Neural progenitor cell (in vitro differentiated cells): Measurements from ENCODE around the gene KLK1.

Source experiments
- EZH2 ChIP-seq: fragments of 200-600 bp; sonication (generic); IDR thresholded peaks from 2 replicates; pipeline ENCODE4 v1.6.1; 2017; ENCODE audit warnings: antibody characterized with exemption, mild to moderate bottlenecking, moderate library complexity
- EZH2phosphoT487 ChIP-seq: fragments of 200-600 bp; sonication (generic); IDR thresholded peaks from 2 replicates; pipeline ENCODE4 v1.6.1; 2017; ENCODE audit warnings: antibody characterized with exemption
- TF ChIP-seq, protein P1 (sequence below): fragments of 200-600 bp; sonication (generic); IDR thresholded peaks from 2 replicates; pipeline ENCODE4 v1.5.1; 2017; ENCODE audit warnings: antibody characterized with exemption, mild to moderate bottlenecking

GRCh38 chr19:50870417-50871089 lies 47.0 kb upstream of the KLK1 start:
- TF ChIP-seq, protein P1, sequence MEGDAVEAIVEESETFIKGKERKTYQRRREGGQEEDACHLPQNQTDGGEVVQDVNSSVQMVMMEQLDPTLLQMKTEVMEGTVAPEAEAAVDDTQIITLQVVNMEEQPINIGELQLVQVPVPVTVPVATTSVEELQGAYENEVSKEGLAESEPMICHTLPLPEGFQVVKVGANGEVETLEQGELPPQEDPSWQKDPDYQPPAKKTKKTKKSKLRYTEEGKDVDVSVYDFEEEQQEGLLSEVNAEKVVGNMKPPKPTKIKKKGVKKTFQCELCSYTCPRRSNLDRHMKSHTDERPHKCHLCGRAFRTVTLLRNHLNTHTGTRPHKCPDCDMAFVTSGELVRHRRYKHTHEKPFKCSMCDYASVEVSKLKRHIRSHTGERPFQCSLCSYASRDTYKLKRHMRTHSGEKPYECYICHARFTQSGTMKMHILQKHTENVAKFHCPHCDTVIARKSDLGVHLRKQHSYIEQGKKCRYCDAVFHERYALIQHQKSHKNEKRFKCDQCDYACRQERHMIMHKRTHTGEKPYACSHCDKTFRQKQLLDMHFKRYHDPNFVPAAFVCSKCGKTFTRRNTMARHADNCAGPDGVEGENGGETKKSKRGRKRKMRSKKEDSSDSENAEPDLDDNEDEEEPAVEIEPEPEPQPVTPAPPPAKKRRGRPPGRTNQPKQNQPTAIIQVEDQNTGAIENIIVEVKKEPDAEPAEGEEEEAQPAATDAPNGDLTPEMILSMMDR: peak; percentile 12
- TF ChIP-seq EZH2 (no peak), EZH2phosphoT487 (no peak)
